Measurements from ENCODE around the gene LAIR2.

DNA sequence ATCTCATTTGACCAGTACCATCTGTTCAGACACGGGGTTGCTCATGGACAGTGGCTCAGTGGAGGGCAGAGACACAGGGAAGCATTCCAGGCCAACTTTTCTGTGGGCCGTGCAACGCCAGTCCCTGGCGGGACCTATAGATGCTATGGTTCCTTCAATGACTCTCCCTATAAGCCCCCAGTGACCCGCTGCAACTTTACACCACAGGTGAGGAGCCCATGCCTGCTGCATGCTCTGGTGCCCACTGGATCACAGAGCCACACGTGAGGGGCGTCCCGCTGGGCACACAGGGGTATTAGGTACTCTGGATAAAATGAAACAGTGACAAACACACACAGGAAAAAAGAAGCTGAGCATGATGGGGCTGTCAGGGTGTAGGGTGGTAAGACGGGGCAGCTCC is 34.3 kb downstream of the LAIR2 start:
- TF ChIP-seq SP1 (IDR thresholded peaks at IDR 0.05) (no peak), RAD21 (IDR thresholded peaks at IDR 0.05) (no peak), FOXA1 (IDR thresholded peaks at IDR 0.05) (no peak)
- TF ChIP-seq, protein P1, sequence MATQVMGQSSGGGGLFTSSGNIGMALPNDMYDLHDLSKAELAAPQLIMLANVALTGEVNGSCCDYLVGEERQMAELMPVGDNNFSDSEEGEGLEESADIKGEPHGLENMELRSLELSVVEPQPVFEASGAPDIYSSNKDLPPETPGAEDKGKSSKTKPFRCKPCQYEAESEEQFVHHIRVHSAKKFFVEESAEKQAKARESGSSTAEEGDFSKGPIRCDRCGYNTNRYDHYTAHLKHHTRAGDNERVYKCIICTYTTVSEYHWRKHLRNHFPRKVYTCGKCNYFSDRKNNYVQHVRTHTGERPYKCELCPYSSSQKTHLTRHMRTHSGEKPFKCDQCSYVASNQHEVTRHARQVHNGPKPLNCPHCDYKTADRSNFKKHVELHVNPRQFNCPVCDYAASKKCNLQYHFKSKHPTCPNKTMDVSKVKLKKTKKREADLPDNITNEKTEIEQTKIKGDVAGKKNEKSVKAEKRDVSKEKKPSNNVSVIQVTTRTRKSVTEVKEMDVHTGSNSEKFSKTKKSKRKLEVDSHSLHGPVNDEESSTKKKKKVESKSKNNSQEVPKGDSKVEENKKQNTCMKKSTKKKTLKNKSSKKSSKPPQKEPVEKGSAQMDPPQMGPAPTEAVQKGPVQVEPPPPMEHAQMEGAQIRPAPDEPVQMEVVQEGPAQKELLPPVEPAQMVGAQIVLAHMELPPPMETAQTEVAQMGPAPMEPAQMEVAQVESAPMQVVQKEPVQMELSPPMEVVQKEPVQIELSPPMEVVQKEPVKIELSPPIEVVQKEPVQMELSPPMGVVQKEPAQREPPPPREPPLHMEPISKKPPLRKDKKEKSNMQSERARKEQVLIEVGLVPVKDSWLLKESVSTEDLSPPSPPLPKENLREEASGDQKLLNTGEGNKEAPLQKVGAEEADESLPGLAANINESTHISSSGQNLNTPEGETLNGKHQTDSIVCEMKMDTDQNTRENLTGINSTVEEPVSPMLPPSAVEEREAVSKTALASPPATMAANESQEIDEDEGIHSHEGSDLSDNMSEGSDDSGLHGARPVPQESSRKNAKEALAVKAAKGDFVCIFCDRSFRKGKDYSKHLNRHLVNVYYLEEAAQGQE (IDR thresholded peaks at IDR 0.05), result no peak
- TF ChIP-seq, protein P2, sequence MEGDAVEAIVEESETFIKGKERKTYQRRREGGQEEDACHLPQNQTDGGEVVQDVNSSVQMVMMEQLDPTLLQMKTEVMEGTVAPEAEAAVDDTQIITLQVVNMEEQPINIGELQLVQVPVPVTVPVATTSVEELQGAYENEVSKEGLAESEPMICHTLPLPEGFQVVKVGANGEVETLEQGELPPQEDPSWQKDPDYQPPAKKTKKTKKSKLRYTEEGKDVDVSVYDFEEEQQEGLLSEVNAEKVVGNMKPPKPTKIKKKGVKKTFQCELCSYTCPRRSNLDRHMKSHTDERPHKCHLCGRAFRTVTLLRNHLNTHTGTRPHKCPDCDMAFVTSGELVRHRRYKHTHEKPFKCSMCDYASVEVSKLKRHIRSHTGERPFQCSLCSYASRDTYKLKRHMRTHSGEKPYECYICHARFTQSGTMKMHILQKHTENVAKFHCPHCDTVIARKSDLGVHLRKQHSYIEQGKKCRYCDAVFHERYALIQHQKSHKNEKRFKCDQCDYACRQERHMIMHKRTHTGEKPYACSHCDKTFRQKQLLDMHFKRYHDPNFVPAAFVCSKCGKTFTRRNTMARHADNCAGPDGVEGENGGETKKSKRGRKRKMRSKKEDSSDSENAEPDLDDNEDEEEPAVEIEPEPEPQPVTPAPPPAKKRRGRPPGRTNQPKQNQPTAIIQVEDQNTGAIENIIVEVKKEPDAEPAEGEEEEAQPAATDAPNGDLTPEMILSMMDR (IDR thresholded peaks at IDR 0.05; ENCODE audit: low read depth, low read length, missing input control), result no peak
- TF ChIP-seq, protein P3, sequence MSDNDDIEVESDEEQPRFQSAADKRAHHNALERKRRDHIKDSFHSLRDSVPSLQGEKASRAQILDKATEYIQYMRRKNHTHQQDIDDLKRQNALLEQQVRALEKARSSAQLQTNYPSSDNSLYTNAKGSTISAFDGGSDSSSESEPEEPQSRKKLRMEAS (IDR thresholded peaks at IDR 0.05), result no peak

Measured in liver (tissue), 3 donors.